Measurements from ENCODE around the gene C1orf74.

The C1orf74 gene

GRCh38 chr1:209747580-209748262 is 36.6 kb downstream of the C1orf74 start:
- in situ Hi-C loops (cut with HindIII; ENCODE audit: low sequenced_read_pairs): no loop called here

GRCh38 chr1:209746451-209747165 is 37.8 kb downstream of the C1orf74 start:
- in situ Hi-C loops (cut with HindIII; ENCODE audit: low sequenced_read_pairs): no loop called here

GRCh38 chr1:209743145-209743482 is 41.2 kb downstream of the C1orf74 start:
- in situ Hi-C loops (cut with HindIII; ENCODE audit: low sequenced_read_pairs): no loop called here

- in situ Hi-C loops (cut with HindIII; ENCODE audit: low sequenced_read_pairs): no loop called here
Observed at GRCh38 chr1:209742409-209743144, 41.8 kb downstream of the C1orf74 start.

- in situ Hi-C loops (cut with HindIII; ENCODE audit: low sequenced_read_pairs): no loop called here
Observed at GRCh38 chr1:209741889-209742288, 42.5 kb downstream of the C1orf74 start.

- in situ Hi-C loops (cut with HindIII; ENCODE audit: low sequenced_read_pairs): no loop called here
Observed at GRCh38 chr1:209741193-209741592, 43.2 kb downstream of the C1orf74 start.

GRCh38 chr1:209738270-209738669 is 46.1 kb downstream of the C1orf74 start:
- in situ Hi-C loops (cut with HindIII; ENCODE audit: low sequenced_read_pairs): no loop called here

GRCh38 chr1:209737118-209737505 is 47.2 kb downstream of the C1orf74 start:
- in situ Hi-C loops (cut with HindIII; ENCODE audit: low sequenced_read_pairs): no loop called here

- in situ Hi-C loops (cut with HindIII; ENCODE audit: low sequenced_read_pairs): no loop called here
Observed at GRCh38 chr1:209736490-209737117, 47.8 kb downstream of the C1orf74 start.

- in situ Hi-C loops (cut with HindIII; ENCODE audit: low sequenced_read_pairs): no loop called here
Observed at GRCh38 chr1:209733409-209734192, 50.8 kb downstream of the C1orf74 start.

- in situ Hi-C loops (cut with HindIII; ENCODE audit: low sequenced_read_pairs): no loop called here
Observed at GRCh38 chr1:209732725-209733124, 51.6 kb downstream of the C1orf74 start.

- in situ Hi-C loops (cut with HindIII; ENCODE audit: low sequenced_read_pairs): loop anchor here (5.0 kb wide), 1 partner anchor 33 kb away; no protein-coding TSS in a partner anchor
Observed at GRCh38 chr1:209729436-209729835, 54.9 kb downstream of the C1orf74 start.

All from endothelial cell of hepatic sinusoid (primary cell).